GM19438 (cell line): Measurements from ENCODE around the gene AADACL2.
"Not testable (repeated sequence)": the region's sequence is repeated elsewhere in the genome, so short reads cannot be mapped to it uniquely, and the experiment has no call there.

ENCODE experiments used
- ATAC-seq: cut with Tn5 transposase; IDR thresholded peaks from one replicate; pipeline ENCODE4 v1.9.1; 2021; ENCODE audit warnings: low read depth; ENCODE audit not compliant: unreplicated experiment

The AADACL2 gene

GRCh38 chr3:151764699-151765098 lies 31.0 kb downstream of the AADACL2 start:
- not testable (repeated sequence) for ATAC-seq

GRCh38 chr3:151765685-151766084 lies 32.0 kb downstream of the AADACL2 start:
- ATAC-seq = no peak

GRCh38 chr3:151766454-151766853 lies 32.7 kb downstream of the AADACL2 start:
- no peak for ATAC-seq

GRCh38 chr3:151768393-151768930 lies 34.7 kb downstream of the AADACL2 start:
- ATAC-seq = no peak

- no peak for ATAC-seq
Observed at GRCh38 chr3:151769175-151769574, 35.4 kb downstream of the AADACL2 start.

- no peak for ATAC-seq
Observed at GRCh38 chr3:151770956-151771355, 37.2 kb downstream of the AADACL2 start.

- ATAC-seq = no peak
Observed at GRCh38 chr3:151772825-151773480, 39.2 kb downstream of the AADACL2 start.

GRCh38 chr3:151774235-151774634 lies 40.5 kb downstream of the AADACL2 start:
- ATAC-seq = no peak

- ATAC-seq = no peak
Observed at GRCh38 chr3:151774910-151775309, 41.2 kb downstream of the AADACL2 start.

GRCh38 chr3:151775314-151776258 lies 41.9 kb downstream of the AADACL2 start:
- ATAC-seq = no peak

- no peak for ATAC-seq
Observed at GRCh38 chr3:151776259-151776740, 42.6 kb downstream of the AADACL2 start.

GRCh38 chr3:151777880-151778279 lies 44.2 kb downstream of the AADACL2 start:
- ATAC-seq = no peak

GRCh38 chr3:151787626-151788025 lies 53.9 kb downstream of the AADACL2 start:
- ATAC-seq = no peak

GRCh38 chr3:151788401-151788800 lies 54.7 kb downstream of the AADACL2 start:
- ATAC-seq = no peak

- no peak for ATAC-seq
Observed at GRCh38 chr3:151789853-151790463, 56.2 kb downstream of the AADACL2 start.

GRCh38 chr3:151790763-151791162 lies 57.0 kb downstream of the AADACL2 start:
- ATAC-seq = not testable (repeated sequence)

GRCh38 chr3:151792411-151792810 lies 58.7 kb downstream of the AADACL2 start:
- ATAC-seq = no peak

GRCh38 chr3:151793636-151794035 lies 59.9 kb downstream of the AADACL2 start:
- no peak for ATAC-seq

GRCh38 chr3:151794080-151794479 lies 60.4 kb downstream of the AADACL2 start:
- ATAC-seq = no peak

GRCh38 chr3:151795276-151795675 lies 61.5 kb downstream of the AADACL2 start:
- ATAC-seq = no peak
